H1 (cell line): ENCODE measurements around the gene CDH7. TPM values are rescaled to one million over a fixed set of nuclear protein-coding genes. Genes with fewer than 3 reads are reported as not detected.

ENCODE experiments used
- RFX5 ChIP-seq: IDR thresholded peaks from 2 replicates; pipeline ENCODE4 v1.6.1; 2011; ENCODE audit warnings: low read depth, low read length, improper control_type of control experiment, borderline replicate concordance
- polyA plus RNA-seq, 7 experiments: library from polyadenylated mRNA; depleted of rRNA in 3 of 7; stranded (reverse) in 5 of 7; unstranded in 2 of 7; fragments of >200 nt in 5 of 7; fragments of 200-250 nt in 2 of 7; gene quantifications; 1 replicate in 5 of 7; 2 replicates in 1 of 7; 4 replicates in 1 of 7; pipeline versions ENCODE4 v1.2.1 to v1.2.3, GENCODE V29; 2011 to 2013; ENCODE audit warnings: missing spikeins in 2 of 7, mixed read lengths in 2 of 7
- total RNA-seq: library from RNA; stranded (reverse); fragmentation: NEBNext Ultra II Directional; extraction: Animal tissue kit (Norgen Biotek cat#: 25700); gene quantifications from 2 replicates; pipeline ENCODE4 v1.2.1, GENCODE V29; 2021

Gene CDH7
- total and polyA plus RNA-seq, 2 of the 8 experiments (the other 6 are each of a cell fraction or from before 2014, with no cell fraction given): 1.00 to 1.5 TPM

DNA sequence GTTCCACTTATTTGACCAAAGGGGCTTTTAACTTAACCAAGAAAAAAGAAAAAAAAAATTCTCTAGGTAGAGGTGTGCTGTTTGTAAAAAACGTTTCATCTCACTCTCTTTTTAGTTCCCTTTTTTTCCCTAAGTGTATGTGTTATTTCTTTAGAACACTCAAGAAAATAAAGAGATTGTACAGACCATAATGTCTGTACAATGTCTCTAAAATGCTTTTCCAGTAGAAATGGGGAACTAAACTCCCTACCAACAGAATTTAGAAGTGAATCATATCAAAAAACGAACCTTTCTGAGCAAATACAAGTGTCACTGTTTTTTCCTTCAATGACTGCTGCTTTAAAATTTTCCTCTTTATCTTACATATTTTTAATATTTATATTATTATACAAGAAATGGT, 72.0 kb downstream of the CDH7 start (continued):
- no peak for TF ChIP-seq RFX5
